Esophagus muscularis mucosa (tissue), 4 donors: ENCODE measurements around the gene ANXA2. TPM values are rescaled to one million over a fixed set of nuclear protein-coding genes. Genes with fewer than 3 reads are reported as not detected.

Experiments used
- DNase-seq: peaks from one replicate; pipeline ENCODE4 v3.0.0-alpha.2; 2017; ENCODE audit errors: extremely low spot score
- H3K27ac ChIP-seq, 4 donors: fragments of 200-600 bp; sonication (generic); replicated peaks in 1 of 4; 1 replicate in 3 of 4; 2 replicates in 1 of 4; pipeline ENCODE4 v1.5.1; 2016 to 2019; ENCODE audit warnings: mild to moderate bottlenecking in 1 of 4
- H3K27me3 ChIP-seq, 4 donors: fragments of 200-600 bp; sonication (generic); one replicate each; pipeline versions ENCODE4 v1.5.1 to v1.6.0; 2016 to 2019
- H3K36me3 ChIP-seq, 4 donors: fragments of 200-600 bp; sonication (generic); one replicate each; pipeline ENCODE4 v1.5.1; 2016 to 2019
- H3K4me1 ChIP-seq, 4 donors: fragments of 200-600 bp; sonication (generic); one replicate each; pipeline ENCODE4 v1.5.1; 2016 to 2019
- H3K4me3 ChIP-seq, 4 donors: fragments of 200-600 bp; sonication (generic); 1 replicate in 2 of 4; 2 replicates in 2 of 4; pipeline ENCODE4 v1.5.1; 2016 to 2019; ENCODE audit warnings: mild to moderate bottlenecking in 4 of 4, moderate library complexity in 1 of 4
- H3K9me3 ChIP-seq, 4 donors: fragments of 200-600 bp; sonication (generic); 1 replicate in 3 of 4; 2 replicates in 1 of 4; pipeline ENCODE4 v1.5.1; 2016 to 2019
- EP300 ChIP-seq: sonication (generic); formaldehyde crosslinking; IDR thresholded peaks from one replicate; pipeline ENCODE4 v1.6.1; 2017; ENCODE audit warnings: antibody characterized with exemption
- POLR2A ChIP-seq: fragments of 450-650 bp; IDR thresholded peaks from one replicate; pipeline ENCODE4 v1.6.1; 2017; ENCODE audit warnings: antibody characterized with exemption, moderate library complexity, mild to moderate bottlenecking, low read depth
- POLR2AphosphoS5 ChIP-seq, 2 donors: sonication (generic); formaldehyde crosslinking; IDR thresholded peaks; one replicate each; pipeline ENCODE4 v1.6.1; 2017; ENCODE audit warnings: antibody characterized with exemption in 2 of 2
- WGBS: methylation state at CpG from one replicate; pipeline ENCODE4 v1.1.5; 2018; 5-methylcytosine and 5-hydroxymethylcytosine counted together
- intact Hi-C: fragments of 100-400 bp; cut with DNase I; formaldehyde crosslinking; loops from one replicate; pipeline ENCODE4 v1.15.1; 2023
- total RNA-seq, 4 donors: library from RNA; depleted of rRNA; stranded (reverse); fragments of >200 nt; gene quantifications; one replicate each; pipeline versions ENCODE4 v1.1.0 to v1.2.1, GENCODE V29; 2016
- TF ChIP-seq, protein P1 (sequence below), 3 experiments: fragments of 200-600 bp in 2 of 3; fragments of 450-650 bp in 1 of 3; sonication (generic) in 2 of 3; IDR thresholded peaks; one replicate each; pipeline ENCODE4 v1.5.1; 2017 to 2019; ENCODE audit warnings: antibody characterized with exemption in 3 of 3, mild to moderate bottlenecking in 2 of 3, moderate library complexity in 1 of 3

ANXA2 gene
- total RNA-seq, 4 donors from 2014 or later: 333 to 606 (median 406) TPM

DNA sequence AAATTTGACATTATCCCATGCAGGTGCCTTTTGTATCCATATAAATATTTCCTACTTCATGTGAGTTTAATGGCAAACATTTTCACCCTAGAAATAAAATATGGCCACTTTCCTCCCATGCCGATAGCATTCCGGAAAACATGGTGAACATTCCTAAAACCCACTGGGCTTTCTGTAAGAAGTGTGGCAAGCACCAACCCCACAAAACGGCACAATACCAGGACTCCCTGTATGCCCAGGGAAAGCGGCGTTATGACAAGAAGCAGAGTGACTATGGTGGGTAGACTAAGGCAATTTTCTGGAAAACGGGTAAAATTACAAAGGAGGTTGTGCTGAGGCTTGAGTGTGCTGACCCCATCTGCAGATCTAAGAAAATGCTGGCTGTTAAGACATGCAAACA is 7.6 kb downstream of the ANXA2 start:
- peak overlapping the region; percentile 92 to 96 (median 94) for H3K27ac ChIP-seq
- peak overlapping the region in 2 of 4 donors; percentile 6 to 12 for H3K4me3 ChIP-seq
- H3K9me3 ChIP-seq: no peaks in the 10 kb centered on the region
- peaks cover 72 to 87% (median 80%) of the 10 kb centered on the region in 4 donors for H3K4me1 ChIP-seq
- H3K36me3 ChIP-seq: peaks cover 0 to 16% (median 0%) of the 10 kb centered on the region in 4 donors
- intact Hi-C loops: no loop called here
- DNase-seq: no peak
- TF ChIP-seq EP300 (no peak), POLR2A (no peak), POLR2AphosphoS5 (IDR thresholded peaks at IDR 0.05) (no peak)
- TF ChIP-seq, protein P1, sequence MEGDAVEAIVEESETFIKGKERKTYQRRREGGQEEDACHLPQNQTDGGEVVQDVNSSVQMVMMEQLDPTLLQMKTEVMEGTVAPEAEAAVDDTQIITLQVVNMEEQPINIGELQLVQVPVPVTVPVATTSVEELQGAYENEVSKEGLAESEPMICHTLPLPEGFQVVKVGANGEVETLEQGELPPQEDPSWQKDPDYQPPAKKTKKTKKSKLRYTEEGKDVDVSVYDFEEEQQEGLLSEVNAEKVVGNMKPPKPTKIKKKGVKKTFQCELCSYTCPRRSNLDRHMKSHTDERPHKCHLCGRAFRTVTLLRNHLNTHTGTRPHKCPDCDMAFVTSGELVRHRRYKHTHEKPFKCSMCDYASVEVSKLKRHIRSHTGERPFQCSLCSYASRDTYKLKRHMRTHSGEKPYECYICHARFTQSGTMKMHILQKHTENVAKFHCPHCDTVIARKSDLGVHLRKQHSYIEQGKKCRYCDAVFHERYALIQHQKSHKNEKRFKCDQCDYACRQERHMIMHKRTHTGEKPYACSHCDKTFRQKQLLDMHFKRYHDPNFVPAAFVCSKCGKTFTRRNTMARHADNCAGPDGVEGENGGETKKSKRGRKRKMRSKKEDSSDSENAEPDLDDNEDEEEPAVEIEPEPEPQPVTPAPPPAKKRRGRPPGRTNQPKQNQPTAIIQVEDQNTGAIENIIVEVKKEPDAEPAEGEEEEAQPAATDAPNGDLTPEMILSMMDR (IDR thresholded peaks at IDR 0.05): no peak
- no peaks in the 10 kb centered on the region for H3K27me3 ChIP-seq
- 85% methylated on average over 6 of the region's 6 CpGs for WGBS

DNA sequence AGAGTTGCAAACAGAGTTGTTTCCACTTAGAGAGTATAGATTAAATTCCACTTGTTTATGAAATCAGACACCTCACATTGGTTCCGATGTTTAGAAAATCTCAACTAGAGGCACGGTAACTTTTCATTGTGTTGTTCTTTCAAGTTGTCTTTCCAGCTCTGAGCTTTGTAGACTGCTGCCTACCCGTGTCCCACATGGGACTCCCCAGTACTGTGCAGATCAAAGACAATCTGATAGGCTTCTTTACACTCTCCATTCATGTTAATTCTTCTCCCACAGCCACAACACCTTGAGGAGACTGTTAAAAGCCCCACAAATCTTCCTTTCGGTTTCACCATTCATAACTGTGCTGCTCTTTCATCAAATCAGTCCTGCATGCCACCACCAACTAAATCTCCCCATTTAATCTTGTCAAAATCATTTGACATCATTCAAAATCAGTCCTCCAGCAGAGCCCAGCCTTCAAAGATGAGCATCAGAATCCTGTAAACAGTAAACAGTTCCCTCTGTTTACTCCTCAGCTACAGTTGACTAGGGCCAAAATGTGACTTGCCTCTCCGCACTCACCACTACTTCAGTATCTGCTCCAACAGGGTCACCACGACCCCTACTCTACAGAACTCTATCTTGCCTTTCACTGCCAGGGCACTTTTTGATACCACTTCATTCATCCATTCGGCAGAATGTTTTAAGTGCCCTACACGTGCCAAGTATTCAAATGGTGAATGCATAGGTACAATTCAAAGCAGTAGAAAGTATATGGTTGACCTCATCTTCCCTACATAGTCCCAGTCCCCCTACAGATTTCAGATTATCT is 8.3 kb downstream of the ANXA2 start:
- H3K4me1 ChIP-seq: peaks cover 65 to 80% (median 77%) of the 10 kb centered on the region in 4 donors
- WGBS: 68% methylated on average over 8 of the region's 8 CpGs
- H3K27ac ChIP-seq: peak overlapping the region in 2 of 4 donors; percentile 44 to 45
- intact Hi-C loops: no loop called here
- TF ChIP-seq POLR2AphosphoS5 (IDR thresholded peaks at IDR 0.05): no peak
- TF ChIP-seq, protein P1 (IDR thresholded peaks at IDR 0.05): no peak
- no peak for DNase-seq
- no peaks in the 10 kb centered on the region for H3K27me3 ChIP-seq
- H3K4me3 ChIP-seq: peak overlapping the region in 2 of 4 donors; percentile 12 to 17
- no peaks in the 10 kb centered on the region for H3K9me3 ChIP-seq
- peaks cover 0 to 20% (median 0%) of the 10 kb centered on the region in 4 donors for H3K36me3 ChIP-seq

DNA sequence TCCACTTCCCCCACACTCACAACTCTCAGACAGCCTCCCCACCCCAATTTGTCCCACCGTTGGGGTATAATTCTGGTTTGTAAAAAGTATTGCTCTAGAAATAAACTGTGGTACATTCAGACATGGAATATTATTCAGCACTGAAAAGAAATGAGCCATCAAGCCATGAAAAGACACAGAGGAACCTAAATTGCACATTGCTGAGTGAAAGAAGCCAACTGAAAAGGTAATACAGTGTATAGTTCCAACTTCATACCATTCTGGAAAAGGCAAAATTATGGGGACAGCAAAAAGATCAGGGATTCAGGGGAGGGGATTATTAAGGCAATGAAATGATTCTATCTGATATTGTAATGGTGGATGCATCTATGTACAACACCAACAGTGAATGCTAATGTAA is 10.5 kb downstream of the ANXA2 start:
- intact Hi-C loops: no loop called here
- H3K4me1 ChIP-seq: peaks cover 49 to 76% (median 74%) of the 10 kb centered on the region in 4 donors
- DNase-seq: no peak

DNA sequence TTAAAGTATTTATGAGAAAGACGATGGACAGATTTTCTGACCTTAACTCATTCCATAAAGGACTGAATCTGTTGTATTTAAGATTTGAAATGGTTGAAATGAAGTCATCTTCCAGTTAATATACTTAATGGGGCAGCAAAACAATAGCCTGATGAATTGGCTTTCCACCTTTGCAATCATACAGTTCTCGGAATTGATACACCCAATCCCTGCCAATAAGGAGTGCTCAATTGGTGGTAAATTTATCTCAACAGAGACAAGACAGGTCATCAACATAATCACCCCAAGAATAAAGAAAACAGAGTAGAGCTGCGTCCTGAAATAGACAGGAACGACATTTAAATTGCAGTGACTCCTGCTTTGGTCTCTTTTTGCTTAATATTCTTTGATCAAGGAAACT is 11.2 kb downstream of the ANXA2 start:
- intact Hi-C loops: no loop called here
- H3K9me3 ChIP-seq: no peaks in the 10 kb centered on the region
- H3K4me3 ChIP-seq: no peak overlapping the region
- WGBS: 81% methylated on average over 4 of the region's 4 CpGs
- peaks cover 42 to 76% (median 69%) of the 10 kb centered on the region in 4 donors for H3K4me1 ChIP-seq
- no peaks in the 10 kb centered on the region for H3K27me3 ChIP-seq
- peaks cover 0 to 40% (median 13%) of the 10 kb centered on the region in 4 donors for H3K36me3 ChIP-seq
- no peak for DNase-seq
- TF ChIP-seq POLR2AphosphoS5 (IDR thresholded peaks at IDR 0.05) (no peak), EP300 (no peak), POLR2A (no peak)
- TF ChIP-seq, protein P1 (IDR thresholded peaks at IDR 0.05): no peak
- no peak overlapping the region for H3K27ac ChIP-seq

More for the DNA sequence above, 10.5 kb downstream of the ANXA2 start:
- Histone ChIP-seq H3K27ac (no peak overlapping the region), H3K27me3 (no peaks in the 10 kb centered on the region), H3K36me3 (peaks cover 0 to 34% (median 7%) of the 10 kb centered on the region in 4 donors), H3K4me3 (no peak overlapping the region), H3K9me3 (no peaks in the 10 kb centered on the region)
- WGBS: 88% methylated on average over 1 of the region's 1 CpG
- TF ChIP-seq, protein P1 (IDR thresholded peaks at IDR 0.05): no peak
- TF ChIP-seq EP300 (no peak), POLR2AphosphoS5 (IDR thresholded peaks at IDR 0.05) (no peak), POLR2A (no peak)
